OCI-LY3 (cell line): Measurements from ENCODE around the gene PRICKLE2.

Experiments used
- H2AFZ ChIP-seq: fragments of 200-600, 300-600 bp; shearing (Covaris generic); 2 replicates; pipeline ENCODE4 v1.6.0; 2014; ENCODE audit warnings: antibody characterized with exemption, low read depth, low read length
- H3K27ac ChIP-seq: fragments of 200-600, 300-600 bp; sonication (generic); 2 replicates; pipeline ENCODE4 v1.5.1; 2014; ENCODE audit warnings: mild to moderate bottlenecking, low read length, moderate library complexity, mixed read lengths
- H3K27me3 ChIP-seq: fragments of 200-600, 300-600 bp; sonication (generic); 2 replicates; pipeline ENCODE4 v1.6.1; 2014; ENCODE audit warnings: low read depth, low read length, mixed read lengths
- H3K36me3 ChIP-seq: fragments of 200-600, 300-600 bp; sonication (generic); replicated peaks from 2 replicates; pipeline ENCODE3; 2014; ENCODE audit warnings: low read depth, low read length, mixed read lengths
- H3K4me1 ChIP-seq: fragments of 300-600, 200-600 bp; sonication (generic); 2 replicates; pipeline ENCODE4 v1.6.1; 2014; ENCODE audit warnings: low read length, mixed read lengths
- H3K4me2 ChIP-seq: fragments of 200-600, 300-600 bp; sonication (generic); 2 replicates; pipeline ENCODE4 v1.6.1; 2014; ENCODE audit warnings: low read length, mixed read lengths
- H3K4me3 ChIP-seq: fragments of 300-600, 200-600 bp; sonication (generic); 2 replicates; pipeline ENCODE4 v1.5.1; 2014; ENCODE audit warnings: antibody characterized with exemption, mild to moderate bottlenecking, low read length, moderate library complexity
- H3K79me2 ChIP-seq: fragments of 300-600, 200-600 bp; shearing (Covaris generic); 2 replicates; pipeline ENCODE4 v1.6.1; 2014; ENCODE audit warnings: mild to moderate bottlenecking, low read length, mixed read lengths
- H3K9ac ChIP-seq: fragments of 300-600, 200-600 bp; shearing (Covaris generic); 2 replicates; pipeline ENCODE4 v1.6.0; 2014; ENCODE audit warnings: mild to moderate bottlenecking, low read length, moderate library complexity
- H3K9me3 ChIP-seq: fragments of 200-600, 300-600 bp; shearing (Covaris generic); 2 replicates; pipeline ENCODE4 v1.6.1; 2014; ENCODE audit warnings: low read length, mixed read lengths; ENCODE audit not compliant: insufficient read depth
- H4K20me1 ChIP-seq: fragments of 200-600, 300-600 bp; sonication (generic); 2 replicates; pipeline ENCODE4 v1.6.1; 2016; ENCODE audit warnings: low read length, mixed read lengths; ENCODE audit not compliant: insufficient read depth
- CTCF ChIP-seq: fragments of 200-600, 300-600 bp; sonication (generic); IDR thresholded peaks from 2 replicates; pipeline ENCODE4 v1.5.1; 2014; ENCODE audit warnings: antibody characterized with exemption, low read length, low read depth
- EZH2phosphoT487 ChIP-seq: fragments of 200-600 bp; shearing (Covaris generic); IDR thresholded peaks from 2 replicates; pipeline ENCODE4 v1.6.1; 2018; ENCODE audit warnings: antibody characterized with exemption, mixed run types, low read depth

The PRICKLE2 gene

GRCh38 chr3:64070704-64071103 lies 154.6 kb downstream of the PRICKLE2 start:
- no peak overlapping the region for H3K4me2 ChIP-seq
- no peaks in the 10 kb centered on the region for H4K20me1 ChIP-seq
- no peak overlapping the region for H3K27ac ChIP-seq
- no peak overlapping the region for H3K9ac ChIP-seq
- TF ChIP-seq CTCF (no peak), EZH2phosphoT487 (no peak)
- no peak overlapping the region for H3K4me3 ChIP-seq
- H3K9me3 ChIP-seq = no peaks in the 10 kb centered on the region
- no peaks in the 10 kb centered on the region for H3K4me1 ChIP-seq
- no peaks in the 10 kb centered on the region for H3K36me3 ChIP-seq
- H3K79me2 ChIP-seq = no peaks in the 10 kb centered on the region
- H3K27me3 ChIP-seq = peaks cover 21% of the 10 kb centered on the region; the same call in 1 of the 2 replicates
- H2AFZ ChIP-seq = no peak overlapping the region

GRCh38 chr3:64067506-64068346 lies 157.5 kb downstream of the PRICKLE2 start:
- TF ChIP-seq CTCF (no peak), EZH2phosphoT487 (no peak)
- Histone ChIP-seq H4K20me1 (no peaks in the 10 kb centered on the region), H3K27me3 (peaks cover 28% of the 10 kb centered on the region), H2AFZ (no peak overlapping the region), H3K4me1 (no peaks in the 10 kb centered on the region), H3K9ac (no peak overlapping the region), H3K4me3 (no peak overlapping the region), H3K4me2 (no peak overlapping the region), H3K27ac (no peak overlapping the region), H3K36me3 (no peaks in the 10 kb centered on the region), H3K9me3 (no peaks in the 10 kb centered on the region), H3K79me2 (no peaks in the 10 kb centered on the region)

- no peak overlapping the region for H3K4me3 ChIP-seq
- no peaks in the 10 kb centered on the region for H3K36me3 ChIP-seq
- H2AFZ ChIP-seq = no peak overlapping the region
These were observed 160.5 kb downstream of the PRICKLE2 start for GRCh38 chr3:64064804-64065203.

More at GRCh38 chr3:64064804-64065203, 160.5 kb downstream of the PRICKLE2 start:
- Histone ChIP-seq H3K4me1 (peaks cover under 1% of the 10 kb centered on the region; the same call in 1 of the 2 replicates), H3K27ac (no peak overlapping the region), H3K27me3 (peaks cover 43% of the 10 kb centered on the region), H3K9ac (no peak overlapping the region), H3K4me2 (no peak overlapping the region), H4K20me1 (no peaks in the 10 kb centered on the region), H3K9me3 (no peaks in the 10 kb centered on the region), H3K79me2 (no peaks in the 10 kb centered on the region)
- TF ChIP-seq EZH2phosphoT487 (no peak), CTCF (no peak)
